Activated T-cell treated with anti-CD3 and anti-CD28 coated beads for 24 hours (primary cell): ENCODE results near the gene PANK1.
"Not testable (repeated sequence)": the region's sequence is repeated elsewhere in the genome, so short reads cannot be mapped to it uniquely, and the experiment has no call there.

Experiments
- DNase-seq: peaks from one replicate; pipeline ENCODE4 v3.0.0-alpha.2; 2020; ENCODE audit warnings: low read depth

Gene PANK1

DNA sequence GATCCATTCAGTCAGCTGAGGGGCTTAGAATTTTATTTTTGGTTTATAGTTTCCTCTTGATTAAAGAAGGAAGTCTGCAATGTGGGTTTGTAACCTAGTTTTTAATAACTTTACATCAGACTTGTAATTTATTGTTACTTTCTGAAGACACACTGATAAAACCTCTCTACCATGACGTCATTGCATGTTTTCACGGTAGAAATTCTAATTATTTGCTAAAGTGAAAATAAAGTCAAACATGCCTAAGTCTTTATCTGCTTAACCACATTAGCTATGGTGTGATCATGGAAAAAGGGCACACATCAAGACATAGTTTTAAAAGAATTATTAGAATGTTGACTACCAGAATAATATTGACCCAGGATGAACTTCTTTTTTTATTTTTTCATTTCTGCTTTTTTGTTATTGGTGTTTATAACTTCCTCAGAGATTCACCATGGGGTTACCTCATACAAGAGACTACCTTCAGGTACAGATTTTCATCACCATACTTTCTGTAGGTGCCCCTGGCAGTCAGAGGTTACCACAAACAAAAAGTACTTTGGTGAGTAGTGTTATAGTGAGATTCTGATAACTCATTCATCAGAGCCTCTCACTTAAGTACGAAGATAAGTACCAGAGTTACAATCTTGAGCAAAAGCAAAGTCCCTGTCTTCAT is 7.0 kb upstream of the PANK1 start:
- DNase-seq, result no peak

- DNase-seq, result no peak
Observed at GRCh38 chr10:89651205-89651915, 6.3 kb upstream of the PANK1 start.

- no peak for DNase-seq
Observed at GRCh38 chr10:89649051-89649450, 4.0 kb upstream of the PANK1 start.

DNA sequence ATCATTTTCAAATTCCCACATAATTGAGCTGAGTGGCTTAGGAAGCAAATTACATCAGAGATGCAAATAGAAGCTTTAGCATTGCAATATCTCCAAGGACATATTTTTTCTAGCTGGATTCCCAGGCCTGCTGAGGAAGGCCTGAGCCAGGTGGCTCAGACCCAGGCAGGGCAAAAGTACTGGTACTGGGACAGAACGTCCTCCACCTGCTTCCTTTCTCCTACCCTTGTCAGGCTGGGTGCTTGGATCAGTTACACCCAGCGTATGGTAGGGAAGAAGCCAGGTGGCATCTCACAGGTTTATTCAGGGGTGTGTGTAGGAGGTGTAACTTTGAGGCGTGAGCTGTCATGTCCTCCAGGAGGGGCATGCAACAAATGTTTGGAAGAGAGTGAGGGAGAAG is 3.0 kb upstream of the PANK1 start:
- no peak for DNase-seq

DNA sequence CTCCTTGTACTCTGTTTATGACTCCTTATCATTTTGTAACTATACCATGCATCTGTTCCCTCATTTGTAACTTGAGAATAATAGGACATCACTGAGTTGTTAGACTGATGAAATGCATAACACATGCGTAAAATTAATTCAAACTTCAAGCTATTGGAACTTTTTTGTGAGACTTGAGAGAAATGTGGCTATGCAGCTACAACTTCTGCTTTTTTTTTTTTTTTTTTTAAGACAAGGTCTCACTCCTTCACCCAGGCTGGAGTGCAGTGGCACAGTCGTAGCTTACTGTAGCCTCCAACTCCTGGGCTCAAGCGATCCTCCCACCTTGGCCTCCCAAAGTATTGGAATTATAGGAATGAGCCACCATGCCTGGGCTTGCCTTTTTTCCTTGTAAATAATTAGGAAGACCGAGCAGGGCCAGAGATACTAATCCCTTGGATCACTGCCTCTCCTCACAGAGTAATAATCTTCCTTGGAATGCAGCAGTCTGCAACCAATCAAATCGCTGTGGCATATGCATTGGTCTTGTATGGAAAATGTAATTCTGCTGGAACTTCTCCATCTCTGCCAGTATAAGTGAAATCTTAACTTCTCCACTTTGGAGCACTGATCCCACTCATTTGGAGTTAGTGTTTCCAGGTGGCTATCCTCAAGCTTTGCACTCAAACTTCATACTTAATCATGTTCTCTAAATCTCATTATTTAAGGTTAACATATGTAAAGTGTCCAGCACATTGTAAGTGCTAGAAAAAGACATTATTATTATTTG is 2.0 kb upstream of the PANK1 start:
- DNase-seq, result no peak

GRCh38 chr10:89645742-89646172 is 715 bp upstream of the PANK1 start:
- DNase-seq, result no peak

DNA sequence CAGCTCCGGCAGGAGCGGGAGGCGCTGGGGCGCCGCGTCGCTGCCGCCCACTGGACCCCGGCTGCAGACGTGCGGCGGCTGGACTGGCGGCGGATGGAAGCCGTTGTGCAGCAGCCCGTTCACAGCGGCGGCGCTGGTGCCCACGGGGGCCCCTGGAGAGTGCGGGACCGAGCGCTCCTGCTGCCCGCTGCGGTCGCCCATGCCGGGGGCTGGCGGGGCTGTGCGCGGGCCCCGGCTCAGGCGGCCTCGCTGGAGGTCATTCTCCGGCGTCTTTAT is 413 bp downstream of the PANK1 start:
- no peak for DNase-seq

DNA sequence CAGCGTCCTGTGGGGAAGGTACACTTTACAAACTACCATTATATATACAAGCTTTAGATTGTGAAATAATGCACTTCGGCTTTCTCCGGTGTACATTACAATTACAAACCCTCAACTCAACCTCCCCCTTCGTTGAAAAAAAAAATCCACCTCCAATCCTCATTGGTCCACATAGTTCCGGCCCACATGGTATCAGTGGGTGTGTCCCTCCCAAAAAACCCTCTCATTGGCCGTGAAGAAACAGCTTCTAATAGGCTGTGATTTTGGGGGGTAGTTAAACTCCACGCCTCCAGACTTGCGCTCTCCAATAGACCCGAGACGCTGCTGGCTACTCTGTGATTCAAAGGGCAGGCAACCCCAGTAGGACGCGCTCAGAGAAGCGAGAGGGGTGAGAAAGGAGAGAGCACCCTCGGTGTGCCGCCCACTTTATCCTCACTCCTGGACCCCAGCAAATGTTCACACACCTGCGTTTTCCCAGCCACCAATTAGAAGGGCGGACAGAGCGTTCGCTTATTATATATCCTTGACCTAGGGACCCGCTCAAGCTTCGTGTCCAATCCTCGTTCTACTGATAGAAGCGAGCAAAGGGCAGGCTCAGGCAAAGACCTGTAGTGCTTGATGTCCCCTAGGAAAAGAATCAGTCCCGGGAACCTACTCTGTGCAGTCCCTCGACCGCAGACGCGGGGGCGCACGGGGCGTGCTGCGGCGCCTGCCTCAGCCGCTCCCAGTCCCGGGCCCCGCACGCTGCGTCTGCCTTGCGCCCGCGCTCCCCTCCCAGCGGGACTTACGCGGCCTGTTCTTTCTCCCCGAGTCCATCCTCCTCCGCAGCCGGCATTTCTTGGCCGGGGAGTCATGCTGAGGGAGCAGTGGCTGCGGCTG is 991 bp downstream of the PANK1 start:
- peak; percentile 57 for DNase-seq

DNA sequence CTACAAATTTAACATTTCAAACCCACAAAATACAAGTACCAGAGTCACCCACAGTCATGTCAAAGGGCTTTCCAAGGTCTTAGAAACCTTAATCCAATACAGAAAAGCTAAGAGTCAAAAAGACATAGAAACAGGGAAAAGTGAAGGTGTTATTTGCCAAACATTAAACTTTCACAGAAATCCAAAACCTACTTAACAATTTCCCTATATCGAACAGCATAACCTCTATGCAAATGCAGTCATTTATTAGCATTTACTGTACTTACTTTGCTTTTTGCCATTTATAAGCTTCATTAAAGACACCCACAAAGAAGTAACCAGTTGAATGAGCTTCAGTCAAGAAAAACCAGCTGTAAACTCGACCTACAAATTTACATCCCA is 1.6 kb downstream of the PANK1 start:
- no peak for DNase-seq

DNA sequence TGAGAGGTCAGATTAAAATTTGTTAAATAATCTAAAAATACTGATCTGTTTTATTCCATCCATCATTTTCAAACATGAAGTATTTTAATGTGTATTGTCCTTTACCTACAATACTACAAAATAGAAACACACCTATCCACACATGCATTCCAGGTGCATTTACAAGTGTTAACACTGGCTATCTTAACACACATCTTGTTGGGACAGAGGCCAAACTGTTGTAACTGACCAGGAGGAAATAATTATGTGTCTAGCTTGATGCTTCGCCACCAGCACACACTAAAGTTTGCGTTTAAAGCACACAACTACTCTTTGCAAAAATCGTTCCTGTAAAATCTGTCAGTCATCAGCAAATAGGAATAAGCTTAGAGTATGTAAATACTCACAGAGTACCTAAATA is 2.8 kb downstream of the PANK1 start:
- no peak for DNase-seq

DNA sequence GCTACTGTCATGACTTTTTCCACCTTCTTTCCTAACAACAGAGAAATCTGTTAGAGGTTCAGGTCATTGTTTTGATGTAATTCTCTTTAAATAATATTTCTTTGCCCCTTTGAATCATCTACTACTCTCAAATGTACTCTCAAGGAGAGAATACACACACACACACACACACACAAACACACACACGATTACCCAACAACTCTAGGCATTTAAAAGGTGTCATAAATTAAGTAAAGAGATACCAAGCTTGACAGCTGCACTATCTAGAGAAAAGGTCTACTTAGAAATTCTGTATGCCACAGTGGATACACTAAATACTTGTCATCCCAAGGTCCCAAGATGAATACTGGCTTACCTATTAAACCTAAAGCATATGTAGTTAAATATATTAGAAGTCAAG is 4.8 kb downstream of the PANK1 start:
- DNase-seq, result no peak

DNA sequence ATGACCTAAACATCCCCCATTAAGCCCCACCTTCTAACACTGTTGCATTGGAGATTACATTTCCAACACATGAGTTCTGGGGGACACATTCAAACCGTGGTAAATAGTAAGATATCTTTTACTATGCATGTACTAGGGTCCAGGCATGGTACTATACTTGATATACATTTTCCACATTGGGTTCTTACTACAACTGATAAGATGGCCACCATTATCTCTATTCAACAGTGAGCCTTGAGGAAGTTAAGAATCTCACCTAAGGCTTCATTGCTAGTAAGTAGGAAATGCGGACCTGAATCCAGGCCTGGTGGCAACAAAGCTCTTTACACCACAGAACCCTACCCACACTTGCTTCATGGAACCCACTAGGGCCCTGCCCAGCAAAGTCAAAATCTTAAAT is 5.7 kb downstream of the PANK1 start:
- no peak for DNase-seq

DNA sequence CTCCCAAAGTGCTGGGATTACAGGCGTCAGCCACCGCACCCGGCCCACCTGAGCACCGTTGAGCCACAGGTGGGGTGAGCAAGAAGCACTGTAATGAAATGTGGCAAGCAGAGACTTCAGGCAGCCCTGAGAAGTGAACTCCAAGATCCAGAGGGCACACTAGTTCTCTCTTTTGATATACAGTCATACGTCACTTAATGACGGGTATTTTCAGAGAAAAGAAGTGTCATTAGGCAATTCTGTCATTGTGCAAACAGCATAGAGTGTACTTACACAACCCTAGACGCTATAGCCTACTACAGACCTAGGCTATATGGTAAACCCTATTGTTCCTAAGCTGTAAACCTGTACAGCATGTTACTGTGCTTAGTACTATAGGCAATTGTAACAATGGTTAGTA is 7.9 kb downstream of the PANK1 start:
- DNase-seq, result no peak

GRCh38 chr10:89634637-89635036 is 10.4 kb downstream of the PANK1 start:
- no peak for DNase-seq

- no peak for DNase-seq
Observed at GRCh38 chr10:89633484-89633883, 11.6 kb downstream of the PANK1 start.

- no peak for DNase-seq
Observed at GRCh38 chr10:89632824-89633223, 12.2 kb downstream of the PANK1 start.

DNA sequence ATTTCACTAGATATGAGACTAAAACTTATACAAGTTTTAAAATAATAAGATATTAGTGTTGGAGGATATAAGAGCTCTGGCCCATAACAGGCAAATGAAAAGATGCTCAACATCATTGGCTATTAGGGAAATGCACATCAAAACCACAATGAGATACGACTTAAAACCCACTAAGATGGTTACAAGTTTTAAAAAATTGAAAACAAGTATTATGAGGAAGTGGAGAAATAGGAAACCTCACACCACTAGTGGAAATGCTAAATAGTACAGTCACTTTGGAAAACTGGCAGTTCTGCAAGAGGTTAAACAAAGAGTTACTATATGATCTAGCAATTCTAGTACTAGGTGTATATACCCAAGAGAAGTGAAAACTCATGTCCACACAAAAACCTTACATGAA is 17.2 kb downstream of the PANK1 start:
- no peak for DNase-seq

- no peak for DNase-seq
Observed at GRCh38 chr10:89625041-89625765, 19.8 kb downstream of the PANK1 start.

- no peak for DNase-seq
Observed at GRCh38 chr10:89624020-89624419, 21.0 kb downstream of the PANK1 start.

- no peak for DNase-seq
Observed at GRCh38 chr10:89622151-89622550, 22.9 kb downstream of the PANK1 start.

DNA sequence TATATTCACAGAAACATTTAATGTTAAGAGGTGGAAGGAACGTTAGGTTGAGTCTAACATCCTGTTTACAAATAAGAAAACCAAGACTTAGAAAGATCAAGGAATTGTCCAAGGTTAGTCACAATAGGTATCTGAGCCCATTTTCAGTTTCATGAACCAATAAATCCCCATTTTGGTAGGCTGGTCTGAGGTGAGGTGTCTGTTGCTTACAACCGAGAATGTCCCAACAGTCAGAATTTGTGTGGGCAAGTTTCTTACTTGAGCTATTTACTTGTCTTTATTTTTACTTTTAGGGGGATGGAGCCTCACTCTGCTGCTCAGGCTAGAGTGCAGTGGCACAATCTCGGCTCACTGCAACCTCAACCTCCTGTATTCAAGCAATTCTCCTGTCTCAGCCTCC is 23.6 kb downstream of the PANK1 start:
- DNase-seq, result no peak

- not testable (repeated sequence) for DNase-seq
Observed at GRCh38 chr10:89620296-89620695, 24.7 kb downstream of the PANK1 start.
